Omental fat pad (tissue), 4 donors: ENCODE data around the gene FAF2. TPM values are rescaled to one million over a fixed set of nuclear protein-coding genes. Genes with fewer than 3 reads are reported as not detected.

Source experiments
- ATAC-seq: fragments of 150-250 bp; one replicate; pipeline ENCODE4 v1.9.1; 2016; ENCODE audit warnings: mild to moderate bottlenecking, moderate library complexity; ENCODE audit not compliant: low FRiP score
- DNase-seq: peaks from one replicate; pipeline ENCODE4 v3.0.0-alpha.2; 2019; ENCODE audit warnings: low spot score
- CTCF ChIP-seq, 3 donors: fragments of 450-650 bp; IDR thresholded peaks; one replicate each; pipeline ENCODE4 v1.5.1; 2016 to 2017; ENCODE audit warnings: antibody characterized with exemption in 3 of 3, mild to moderate bottlenecking in 3 of 3, moderate library complexity in 2 of 3
- total RNA-seq, 4 donors: library from RNA; depleted of rRNA; stranded (reverse); fragments of >200 nt; gene quantifications; one replicate each; pipeline ENCODE4 v1.1.0, GENCODE V29; 2016

Gene FAF2
- total RNA-seq, 4 donors from 2014 or later, result 27.6 to 31.1 (median 27.8) TPM

GRCh38 chr5:176533390-176533789, 85.2 kb downstream of the FAF2 start:
- no peak for ATAC-seq
- no peak for DNase-seq
- no peak for TF ChIP-seq CTCF (IDR thresholded peaks at IDR 0.05)

GRCh38 chr5:176533894-176534611, 85.9 kb downstream of the FAF2 start:
- DNase-seq, result no peak
- ATAC-seq, result no peak
- TF ChIP-seq CTCF (IDR thresholded peaks at IDR 0.05), result no peak

GRCh38 chr5:176534640-176535039, 86.5 kb downstream of the FAF2 start:
- no peak for ATAC-seq
- no peak for DNase-seq
- no peak for TF ChIP-seq CTCF (IDR thresholded peaks at IDR 0.05)

GRCh38 chr5:176535101-176535663, 87.0 kb downstream of the FAF2 start:
- DNase-seq (no peak), ATAC-seq (no peak)
- TF ChIP-seq CTCF (IDR thresholded peaks at IDR 0.05), result no peak

- DNase-seq, result no peak
- TF ChIP-seq CTCF (IDR thresholded peaks at IDR 0.05), result no peak
- ATAC-seq, result no peak
Observed at GRCh38 chr5:176535664-176536131, 87.5 kb downstream of the FAF2 start.

GRCh38 chr5:176536132-176536901, 88.1 kb downstream of the FAF2 start:
- peak; percentile 39 for DNase-seq

More at GRCh38 chr5:176536132-176536901, 88.1 kb downstream of the FAF2 start:
- no peak for TF ChIP-seq CTCF (IDR thresholded peaks at IDR 0.05)
- ATAC-seq, result peak; percentile 9
